Activated naive CD4-positive, alpha-beta T cell treated with anti-CD3 and anti-CD28 coated beads, Interleukin-2, amount 50 U/mL, for 24 hours (primary cell): Measurements from ENCODE around the gene TUBB1.
"Not testable (repeated sequence)": the region's sequence is repeated elsewhere in the genome, so short reads cannot be mapped to it uniquely, and the experiment has no call there.

Source experiments
- H3K27ac Mint-ChIP-seq: one replicate; pipeline ENCODE4 v1.8.0; 2021; ENCODE audit warnings: mild to moderate bottlenecking, mixed read lengths
- H3K27me3 Mint-ChIP-seq: one replicate; pipeline ENCODE4 v1.8.0; 2021; ENCODE audit warnings: mixed read lengths
- H3K36me3 Mint-ChIP-seq: one replicate; pipeline ENCODE4 v1.8.0; 2021; ENCODE audit warnings: mixed read lengths
- H3K4me1 Mint-ChIP-seq: one replicate; pipeline ENCODE4 v1.8.0; 2021; ENCODE audit warnings: mixed read lengths
- H3K4me3 Mint-ChIP-seq: one replicate; pipeline ENCODE4 v1.8.0; 2021; ENCODE audit warnings: mild to moderate bottlenecking, mixed read lengths
- H3K9me3 Mint-ChIP-seq: one replicate; pipeline ENCODE4 v1.8.0; 2021; ENCODE audit warnings: mixed read lengths

TUBB1 gene

GRCh38 chr20:59033616-59034165, 14.5 kb downstream of the TUBB1 start:
- peak overlapping the region; percentile 19 for H3K4me3 Mint-ChIP-seq
- H3K36me3 Mint-ChIP-seq: peaks cover 30% of the 10 kb centered on the region
- H3K4me1 Mint-ChIP-seq: peaks cover 56% of the 10 kb centered on the region
- no peaks in the 10 kb centered on the region for H3K9me3 Mint-ChIP-seq
- H3K27ac Mint-ChIP-seq: peak overlapping the region; percentile 77
- no peaks in the 10 kb centered on the region for H3K27me3 Mint-ChIP-seq

- H3K4me3 Mint-ChIP-seq: no peak overlapping the region
- H3K27ac Mint-ChIP-seq: peak overlapping the region; percentile 53
- peaks cover 56% of the 10 kb centered on the region for H3K4me1 Mint-ChIP-seq
Measured at GRCh38 chr20:59035381-59035780, 16.2 kb downstream of the TUBB1 start.

GRCh38 chr20:59037386-59037785, 18.2 kb downstream of the TUBB1 start:
- Mint-ChIP-seq H3K4me1 (peaks cover 55% of the 10 kb centered on the region), H3K27ac (peak overlapping the region; percentile 89), H3K4me3 (peak overlapping the region; percentile 16), H3K9me3 (no peaks in the 10 kb centered on the region), H3K36me3 (peaks cover 35% of the 10 kb centered on the region), H3K27me3 (no peaks in the 10 kb centered on the region)

More at GRCh38 chr20:59035381-59035780, 16.2 kb downstream of the TUBB1 start:
- Mint-ChIP-seq H3K9me3 (no peaks in the 10 kb centered on the region), H3K36me3 (peaks cover 30% of the 10 kb centered on the region), H3K27me3 (no peaks in the 10 kb centered on the region)

GRCh38 chr20:59039233-59039632, 20.0 kb downstream of the TUBB1 start:
- Mint-ChIP-seq H3K9me3 (no peaks in the 10 kb centered on the region), H3K4me3 (peak overlapping the region; percentile 90), H3K4me1 (peaks cover 59% of the 10 kb centered on the region), H3K27ac (peak overlapping the region; percentile 89), H3K36me3 (peaks cover 30% of the 10 kb centered on the region), H3K27me3 (no peaks in the 10 kb centered on the region)

- H3K27ac Mint-ChIP-seq: peak overlapping the region; percentile 81
- H3K4me3 Mint-ChIP-seq: peak overlapping the region; percentile 90
- peaks cover 27% of the 10 kb centered on the region for H3K36me3 Mint-ChIP-seq
- H3K4me1 Mint-ChIP-seq: peaks cover 60% of the 10 kb centered on the region
- no peaks in the 10 kb centered on the region for H3K9me3 Mint-ChIP-seq
- H3K27me3 Mint-ChIP-seq: no peaks in the 10 kb centered on the region
Measured at GRCh38 chr20:59040667-59041066, 21.4 kb downstream of the TUBB1 start.

- Mint-ChIP-seq H3K4me3 (peak overlapping the region; percentile 90), H3K36me3 (peaks cover 24% of the 10 kb centered on the region), H3K27ac (peak overlapping the region; percentile 21), H3K4me1 (peaks cover 56% of the 10 kb centered on the region)
- H3K27me3 Mint-ChIP-seq, H3K9me3 Mint-ChIP-seq: not testable (repeated sequence)
Measured at GRCh38 chr20:59041487-59041886, 22.3 kb downstream of the TUBB1 start.

- Mint-ChIP-seq H3K9me3 (no peaks in the 10 kb centered on the region), H3K4me3 (peak within 1 kb of the TSS; percentile 90), H3K36me3 (peaks cover 18% of the 10 kb centered on the region), H3K27me3 (no peaks in the 10 kb centered on the region), H3K27ac (peak within 1 kb of the TSS; percentile 96), H3K4me1 (peaks cover 48% of the 10 kb centered on the region)
Measured at GRCh38 chr20:59042151-59042795, 23.0 kb downstream of the TUBB1 start, which contains the start of gene PRELID3B. PRELID3B (minus strand) TSS chr20:59042786; CDS start chr20:59042730, 56 bp downstream.

GRCh38 chr20:59042796-59043631, 23.8 kb downstream of the TUBB1 start:
- Mint-ChIP-seq H3K9me3 (no peaks in the 10 kb centered on the region), H3K36me3 (peaks cover 16% of the 10 kb centered on the region), H3K4me1 (peaks cover 49% of the 10 kb centered on the region), H3K27me3 (no peaks in the 10 kb centered on the region), H3K4me3 (peak overlapping the region; percentile 90), H3K27ac (peak overlapping the region; percentile 96)

- peaks cover 16% of the 10 kb centered on the region for H3K36me3 Mint-ChIP-seq
- peaks cover 53% of the 10 kb centered on the region for H3K4me1 Mint-ChIP-seq
Measured at GRCh38 chr20:59043698-59044097, 24.5 kb downstream of the TUBB1 start.

GRCh38 chr20:59044295-59044694, 25.1 kb downstream of the TUBB1 start:
- Mint-ChIP-seq H3K9me3 (no peaks in the 10 kb centered on the region), H3K4me3 (no peak overlapping the region), H3K27ac (no peak overlapping the region), H3K4me1 (peaks cover 47% of the 10 kb centered on the region), H3K36me3 (peaks cover 12% of the 10 kb centered on the region), H3K27me3 (no peaks in the 10 kb centered on the region)

More at GRCh38 chr20:59043698-59044097, 24.5 kb downstream of the TUBB1 start:
- Mint-ChIP-seq H3K27ac (peak overlapping the region; percentile 96), H3K27me3 (no peaks in the 10 kb centered on the region), H3K9me3 (no peaks in the 10 kb centered on the region), H3K4me3 (peak overlapping the region; percentile 84)

- peaks cover 10% of the 10 kb centered on the region for H3K36me3 Mint-ChIP-seq
- no peak overlapping the region for H3K4me3 Mint-ChIP-seq
- H3K9me3 Mint-ChIP-seq: no peaks in the 10 kb centered on the region
- H3K4me1 Mint-ChIP-seq: peaks cover 42% of the 10 kb centered on the region
- no peaks in the 10 kb centered on the region for H3K27me3 Mint-ChIP-seq
- H3K27ac Mint-ChIP-seq: no peak overlapping the region
Measured at GRCh38 chr20:59044796-59045195, 25.6 kb downstream of the TUBB1 start.

GRCh38 chr20:59046862-59047261, 27.6 kb downstream of the TUBB1 start:
- H3K27ac Mint-ChIP-seq: peak overlapping the region; percentile 31
- no peak overlapping the region for H3K4me3 Mint-ChIP-seq
- H3K4me1 Mint-ChIP-seq: peaks cover 26% of the 10 kb centered on the region
- no peaks in the 10 kb centered on the region for H3K36me3 Mint-ChIP-seq
- no peaks in the 10 kb centered on the region for H3K9me3 Mint-ChIP-seq
- no peaks in the 10 kb centered on the region for H3K27me3 Mint-ChIP-seq

- Mint-ChIP-seq H3K27me3 (no peaks in the 10 kb centered on the region), H3K36me3 (no peaks in the 10 kb centered on the region), H3K9me3 (no peaks in the 10 kb centered on the region), H3K27ac (peak overlapping the region; percentile 85), H3K4me1 (peaks cover 25% of the 10 kb centered on the region), H3K4me3 (no peak overlapping the region)
Measured at GRCh38 chr20:59047938-59048680, 28.9 kb downstream of the TUBB1 start.

- H3K27ac Mint-ChIP-seq: no peak overlapping the region
- H3K4me1 Mint-ChIP-seq: peaks cover 19% of the 10 kb centered on the region
- no peaks in the 10 kb centered on the region for H3K36me3 Mint-ChIP-seq
- H3K27me3 Mint-ChIP-seq: peaks cover 2% of the 10 kb centered on the region
- no peaks in the 10 kb centered on the region for H3K9me3 Mint-ChIP-seq
- H3K4me3 Mint-ChIP-seq: no peak overlapping the region
Measured at GRCh38 chr20:59048681-59049030, 29.4 kb downstream of the TUBB1 start.

- Mint-ChIP-seq H3K27ac (no peak overlapping the region), H3K27me3 (peaks cover 2% of the 10 kb centered on the region), H3K9me3 (no peaks in the 10 kb centered on the region), H3K36me3 (no peaks in the 10 kb centered on the region), H3K4me3 (no peak overlapping the region), H3K4me1 (peaks cover 9% of the 10 kb centered on the region)
Measured at GRCh38 chr20:59050437-59050836, 31.2 kb downstream of the TUBB1 start.
